HepG2 (cell line): ENCODE data around the gene ANKRD17. TPM values are rescaled to one million over a fixed set of nuclear protein-coding genes. Genes with fewer than 3 reads are reported as not detected.

Experiments used
- ADNP ChIP-seq: sonication (generic); formaldehyde crosslinking; IDR thresholded peaks from 2 replicates; pipeline ENCODE4 v1.4.0; 2020; ENCODE audit warnings: missing genetic modification reagents
- ARHGAP35 ChIP-seq: sonication (generic); formaldehyde crosslinking; IDR thresholded peaks from 2 replicates; pipeline ENCODE4 v1.9.0; 2022; ENCODE audit warnings: mild to moderate bottlenecking, inconsistent platforms, moderate library complexity, missing genetic modification reagents, borderline replicate concordance
- FOXA1 ChIP-seq, 2 experiments: fragments of 450-650 bp in 1 of 2; sonication (generic) in 1 of 2; formaldehyde crosslinking in 1 of 2; IDR thresholded peaks; 2 replicates each; pipeline versions ENCODE4 v1.4.0 to v1.6.1; 2016 to 2020; ENCODE audit warnings: missing genetic modification reagents in 1 of 2
- HIVEP1 ChIP-seq: sonication (generic); formaldehyde crosslinking; IDR thresholded peaks from 2 replicates; pipeline ENCODE4 v1.4.0; 2020; ENCODE audit warnings: mild to moderate bottlenecking, missing genetic modification reagents
- NFYB ChIP-seq: sonication (generic); formaldehyde crosslinking; IDR thresholded peaks from 2 replicates; pipeline ENCODE4 v1.4.0; 2020; ENCODE audit warnings: missing genetic modification reagents
- NKX3-1 ChIP-seq: sonication (generic); formaldehyde crosslinking; IDR thresholded peaks from 2 replicates; pipeline ENCODE4 v1.5.0; 2020; ENCODE audit warnings: missing genetic modification reagents
- NR2F6 ChIP-seq, 2 experiments: IDR thresholded peaks; 2 replicates each; pipeline ENCODE4 v1.6.1; 2016; ENCODE audit warnings: antibody characterized with exemption in 1 of 2, mild to moderate bottlenecking in 1 of 2
- SMARCC2 ChIP-seq: fragments of 450-650 bp; IDR thresholded peaks from 2 replicates; pipeline ENCODE4 v1.6.1; 2017; ENCODE audit warnings: antibody characterized with exemption, mild to moderate bottlenecking
- SNRNP70 ChIP-seq: fragments of 200-400 bp; formaldehyde crosslinking; IDR thresholded peaks from 2 replicates; pipeline ENCODE4 v1.6.1; 2017; ENCODE audit warnings: mild to moderate bottlenecking, low read depth, low read length, moderate library complexity
- TGIF2 ChIP-seq: IDR thresholded peaks from 2 replicates; pipeline ENCODE4 v1.6.1; 2016; ENCODE audit warnings: control low read depth, missing compliant biosample characterization
- ZNF225 ChIP-seq: sonication (generic); formaldehyde crosslinking; IDR thresholded peaks from 2 replicates; pipeline ENCODE4 v1.4.0; 2020; ENCODE audit warnings: mild to moderate bottlenecking, missing genetic modification reagents
- ZNF34 ChIP-seq: sonication (generic); formaldehyde crosslinking; IDR thresholded peaks from 2 replicates; pipeline ENCODE4 v1.4.0; 2020; ENCODE audit warnings: mild to moderate bottlenecking, missing genetic modification reagents, borderline replicate concordance
- ZNF484 ChIP-seq: sonication (generic); formaldehyde crosslinking; IDR thresholded peaks from 2 replicates; pipeline ENCODE4 v1.5.1; 2020; ENCODE audit warnings: mild to moderate bottlenecking, low read depth, missing genetic modification reagents, borderline replicate concordance
- ZNF775 ChIP-seq: sonication (generic); formaldehyde crosslinking; IDR thresholded peaks from 2 replicates; pipeline ENCODE4 v1.4.0; 2020; ENCODE audit warnings: missing genetic modification reagents, mild to moderate bottlenecking, moderate library complexity, borderline replicate concordance
- ZNF850 ChIP-seq: sonication (generic); formaldehyde crosslinking; conservative IDR thresholded peaks from 2 replicates; pipeline ENCODE4 v1.9.0; 2021; ENCODE audit warnings: mild to moderate bottlenecking, missing genetic modification reagents
- polyA plus RNA-seq, 8 experiments: library from polyadenylated mRNA; depleted of rRNA in 3 of 8; stranded (reverse) in 7 of 8; unstranded in 1 of 8; fragments of >200 nt; fragmentation: Illumina TruSeq in 4 of 8; extraction: Trizol in 4 of 8; gene quantifications; 2 replicates each; pipeline versions ENCODE4 v1.2.1 to v1.2.3, GENCODE V29; 2011 to 2016; ENCODE audit warnings: low read depth in 4 of 8, missing spikeins in 1 of 8, mixed read lengths in 1 of 8; ENCODE audit not compliant: insufficient read depth in 1 of 8
- total RNA-seq, 5 experiments: library from RNA; depleted of rRNA; stranded (reverse); fragments of >200 nt; fragmentation: Illumina TruSeq; extraction: Trizol; gene quantifications; 2 replicates each; pipeline ENCODE4 v1.2.3, GENCODE V29; 2016; ENCODE audit warnings: low read depth in 1 of 5
- TF ChIP-seq, protein P1 (sequence below): sonication (generic); formaldehyde crosslinking; IDR thresholded peaks from 2 replicates; pipeline ENCODE4 v1.4.0; 2020; ENCODE audit warnings: mild to moderate bottlenecking, missing genetic modification reagents
- TF ChIP-seq, protein P2 (sequence below): sonication (generic); formaldehyde crosslinking; IDR thresholded peaks from 2 replicates; pipeline ENCODE4 v1.5.0; 2020; ENCODE audit warnings: missing genetic modification reagents, mild to moderate bottlenecking, borderline replicate concordance
- TF ChIP-seq, protein P3 (sequence below): sonication (generic); formaldehyde crosslinking; IDR thresholded peaks from 2 replicates; pipeline ENCODE4 v1.9.0; 2021; ENCODE audit warnings: missing genetic modification reagents, borderline replicate concordance
- TF ChIP-seq, protein P4 (sequence below): sonication (generic); formaldehyde crosslinking; IDR thresholded peaks from 2 replicates; pipeline ENCODE4 v1.5.0; 2020; ENCODE audit warnings: mild to moderate bottlenecking, missing genetic modification reagents

ANKRD17 gene
- total and polyA plus RNA-seq, 2 of the 13 experiments (the other 11 are each of a cell fraction or from before 2014, with no cell fraction given) = 55.7 to 61.1 TPM

DNA sequence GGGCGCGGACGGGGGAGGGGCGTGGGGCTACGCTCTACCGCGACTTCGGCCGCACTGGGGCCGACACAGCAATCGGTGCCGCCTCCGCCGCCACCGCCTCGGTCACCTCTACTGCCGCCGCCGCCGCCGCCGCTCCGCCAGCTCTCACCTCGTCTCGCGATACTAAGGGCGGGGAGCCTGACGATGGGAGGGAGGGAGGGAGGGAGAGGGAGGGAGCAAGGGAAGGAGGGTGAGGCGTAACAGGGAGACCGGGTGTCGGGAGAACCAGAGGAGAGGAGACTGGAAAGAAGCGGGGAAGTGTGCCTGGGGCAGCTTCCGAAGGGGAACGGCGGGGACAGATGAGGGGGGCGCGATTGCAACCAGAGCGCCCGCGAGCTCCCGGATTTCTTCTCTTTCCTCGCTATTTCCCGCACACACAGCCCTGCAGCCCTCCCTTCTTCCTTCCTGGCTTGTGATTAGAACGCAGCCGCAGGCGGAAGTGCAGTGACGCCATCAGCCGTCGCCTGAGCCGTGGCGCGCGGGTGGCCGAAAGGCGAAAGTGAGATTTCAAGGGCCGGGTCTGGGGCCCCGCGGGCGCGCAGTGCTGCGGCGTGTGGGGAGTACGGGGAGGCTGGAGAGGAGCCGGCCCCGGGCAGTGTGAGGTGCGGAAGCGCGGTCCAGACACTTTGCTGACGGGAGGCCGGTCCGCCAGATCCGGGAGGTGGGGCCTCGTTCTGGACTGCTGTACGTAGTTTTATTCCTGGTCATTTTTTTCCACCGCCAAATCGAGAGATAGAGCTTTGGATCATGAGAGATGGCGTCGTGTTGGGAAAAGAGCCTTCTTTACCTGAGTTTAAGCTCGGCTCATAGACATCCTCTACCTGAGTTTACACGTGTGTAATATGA, at the start of gene ANKRD17 (continued):
- TF ChIP-seq, protein P1, sequence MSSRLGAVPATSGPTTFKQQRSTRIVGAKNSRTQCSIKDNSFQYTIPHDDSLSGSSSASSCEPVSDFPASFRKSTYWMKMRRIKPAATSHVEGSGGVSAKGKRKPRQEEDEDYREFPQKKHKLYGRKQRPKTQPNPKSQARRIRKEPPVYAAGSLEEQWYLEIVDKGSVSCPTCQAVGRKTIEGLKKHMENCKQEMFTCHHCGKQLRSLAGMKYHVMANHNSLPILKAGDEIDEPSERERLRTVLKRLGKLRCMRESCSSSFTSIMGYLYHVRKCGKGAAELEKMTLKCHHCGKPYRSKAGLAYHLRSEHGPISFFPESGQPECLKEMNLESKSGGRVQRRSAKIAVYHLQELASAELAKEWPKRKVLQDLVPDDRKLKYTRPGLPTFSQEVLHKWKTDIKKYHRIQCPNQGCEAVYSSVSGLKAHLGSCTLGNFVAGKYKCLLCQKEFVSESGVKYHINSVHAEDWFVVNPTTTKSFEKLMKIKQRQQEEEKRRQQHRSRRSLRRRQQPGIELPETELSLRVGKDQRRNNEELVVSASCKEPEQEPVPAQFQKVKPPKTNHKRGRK (CRISPR knock-in tag) = peak; percentile 43; the same call in 1 of the 2 replicates
- TF ChIP-seq HIVEP1 (CRISPR knock-in tag) = peak; percentile 72; the same call in 1 of the 2 replicates
- TF ChIP-seq NFYB (CRISPR knock-in tag) = peak; percentile 45
- peak; percentile 53; the same call in 1 of the 2 replicates for TF ChIP-seq ZNF225 (CRISPR knock-in tag)
- TF ChIP-seq SNRNP70 = no peak
- no peak for TF ChIP-seq TGIF2 (CRISPR knock-in tag)
- TF ChIP-seq FOXA1 (IDR thresholded peaks at IDR 0.05) = no peak
- peak; percentile 38; the same call in 1 of the 2 replicates for TF ChIP-seq FOXA1 (CRISPR knock-in tag; IDR thresholded peaks at IDR 0.05)
- TF ChIP-seq, protein P2, sequence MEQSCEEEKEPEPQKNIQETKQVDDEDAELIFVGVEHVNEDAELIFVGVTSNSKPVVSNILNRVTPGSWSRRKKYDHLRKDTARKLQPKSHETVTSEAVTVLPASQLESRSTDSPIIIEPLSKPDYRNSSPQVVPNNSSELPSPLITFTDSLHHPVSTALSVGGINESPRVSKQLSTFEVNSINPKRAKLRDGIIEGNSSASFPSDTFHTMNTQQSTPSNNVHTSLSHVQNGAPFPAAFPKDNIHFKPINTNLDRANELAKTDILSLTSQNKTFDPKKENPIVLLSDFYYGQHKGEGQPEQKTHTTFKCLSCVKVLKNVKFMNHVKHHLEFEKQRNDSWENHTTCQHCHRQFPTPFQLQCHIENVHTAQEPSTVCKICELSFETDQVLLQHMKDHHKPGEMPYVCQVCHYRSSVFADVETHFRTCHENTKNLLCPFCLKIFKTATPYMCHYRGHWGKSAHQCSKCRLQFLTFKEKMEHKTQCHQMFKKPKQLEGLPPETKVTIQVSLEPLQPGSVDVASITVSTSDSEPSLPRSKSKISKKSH (CRISPR knock-in tag) = peak; percentile 64; the same call in 1 of the 2 replicates
- TF ChIP-seq, protein P3, sequence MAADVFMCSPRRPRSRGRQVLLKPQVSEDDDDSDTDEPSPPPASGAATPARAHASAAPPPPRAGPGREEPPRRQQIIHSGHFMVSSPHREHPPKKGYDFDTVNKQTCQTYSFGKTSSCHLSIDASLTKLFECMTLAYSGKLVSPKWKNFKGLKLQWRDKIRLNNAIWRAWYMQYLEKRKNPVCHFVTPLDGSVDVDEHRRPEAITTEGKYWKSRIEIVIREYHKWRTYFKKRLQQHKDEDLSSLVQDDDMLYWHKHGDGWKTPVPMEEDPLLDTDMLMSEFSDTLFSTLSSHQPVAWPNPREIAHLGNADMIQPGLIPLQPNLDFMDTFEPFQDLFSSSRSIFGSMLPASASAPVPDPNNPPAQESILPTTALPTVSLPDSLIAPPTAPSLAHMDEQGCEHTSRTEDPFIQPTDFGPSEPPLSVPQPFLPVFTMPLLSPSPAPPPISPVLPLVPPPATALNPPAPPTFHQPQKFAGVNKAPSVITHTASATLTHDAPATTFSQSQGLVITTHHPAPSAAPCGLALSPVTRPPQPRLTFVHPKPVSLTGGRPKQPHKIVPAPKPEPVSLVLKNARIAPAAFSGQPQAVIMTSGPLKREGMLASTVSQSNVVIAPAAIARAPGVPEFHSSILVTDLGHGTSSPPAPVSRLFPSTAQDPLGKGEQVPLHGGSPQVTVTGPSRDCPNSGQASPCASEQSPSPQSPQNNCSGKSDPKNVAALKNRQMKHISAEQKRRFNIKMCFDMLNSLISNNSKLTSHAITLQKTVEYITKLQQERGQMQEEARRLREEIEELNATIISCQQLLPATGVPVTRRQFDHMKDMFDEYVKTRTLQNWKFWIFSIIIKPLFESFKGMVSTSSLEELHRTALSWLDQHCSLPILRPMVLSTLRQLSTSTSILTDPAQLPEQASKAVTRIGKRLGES (CRISPR knock-in tag) = no peak
- TF ChIP-seq NKX3-1 = peak; percentile 26; the same call in 1 of the 2 replicates
- no peak for TF ChIP-seq NR2F6 (IDR thresholded peaks at IDR 0.05)
- TF ChIP-seq NR2F6 (CRISPR knock-in tag; IDR thresholded peaks at IDR 0.05) = peak; percentile 20; the same call in 1 of the 2 replicates
- no peak for TF ChIP-seq ZNF850 (CRISPR knock-in tag)
- TF ChIP-seq SMARCC2 = no peak
- TF ChIP-seq, protein P4, sequence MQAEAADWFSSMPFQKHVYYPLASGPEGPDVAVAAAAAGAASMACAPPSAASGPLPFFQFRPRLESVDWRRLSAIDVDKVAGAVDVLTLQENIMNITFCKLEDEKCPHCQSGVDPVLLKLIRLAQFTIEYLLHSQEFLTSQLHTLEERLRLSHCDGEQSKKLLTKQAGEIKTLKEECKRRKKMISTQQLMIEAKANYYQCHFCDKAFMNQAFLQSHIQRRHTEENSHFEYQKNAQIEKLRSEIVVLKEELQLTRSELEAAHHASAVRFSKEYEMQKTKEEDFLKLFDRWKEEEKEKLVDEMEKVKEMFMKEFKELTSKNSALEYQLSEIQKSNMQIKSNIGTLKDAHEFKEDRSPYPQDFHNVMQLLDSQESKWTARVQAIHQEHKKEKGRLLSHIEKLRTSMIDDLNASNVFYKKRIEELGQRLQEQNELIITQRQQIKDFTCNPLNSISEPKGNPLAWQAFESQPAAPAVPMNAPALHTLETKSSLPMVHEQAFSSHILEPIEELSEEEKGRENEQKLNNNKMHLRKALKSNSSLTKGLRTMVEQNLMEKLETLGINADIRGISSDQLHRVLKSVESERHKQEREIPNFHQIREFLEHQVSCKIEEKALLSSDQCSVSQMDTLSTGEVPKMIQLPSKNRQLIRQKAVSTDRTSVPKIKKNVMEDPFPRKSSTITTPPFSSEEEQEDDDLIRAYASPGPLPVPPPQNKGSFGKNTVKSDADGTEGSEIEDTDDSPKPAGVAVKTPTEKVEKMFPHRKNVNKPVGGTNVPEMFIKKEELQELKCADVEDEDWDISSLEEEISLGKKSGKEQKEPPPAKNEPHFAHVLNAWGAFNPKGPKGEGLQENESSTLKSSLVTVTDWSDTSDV (CRISPR knock-in tag) = no peak; the same call in 1 of the 2 replicates
- 0 out of 2 replicates have a peak, but pooled peaks have one; percentile 59 for TF ChIP-seq ZNF775
- no peak for TF ChIP-seq ZNF484 (CRISPR knock-in tag)
- TF ChIP-seq ARHGAP35 = 0 out of 2 replicates have a peak, but pooled peaks have one; percentile 67
- TF ChIP-seq ADNP = no peak
- TF ChIP-seq ZNF34 (CRISPR knock-in tag) = no peak
